K562 (cell line): Measurements from ENCODE around the gene KIF9. TPM values are rescaled to one million over a fixed set of nuclear protein-coding genes. Genes with fewer than 3 reads are reported as not detected.

ENCODE experiments used
- AFF4 ChIP-seq: sonication (generic); formaldehyde crosslinking; IDR thresholded peaks from 2 replicates; pipeline ENCODE4 v1.8.0; 2023; ENCODE audit warnings: mild to moderate bottlenecking, missing genetic modification reagents
- ARID1B ChIP-seq: fragments of 450-650 bp; IDR thresholded peaks from 2 replicates; pipeline ENCODE4 v1.6.1; 2016; ENCODE audit warnings: antibody characterized with exemption, mild to moderate bottlenecking, inconsistent platforms
- CBFA2T2 ChIP-seq: fragments of 450-650 bp; conservative IDR thresholded peaks from 2 replicates; pipeline ENCODE4 v1.6.1; 2017; ENCODE audit warnings: mild to moderate bottlenecking
- CBFA2T3 ChIP-seq: fragments of 450-650 bp; IDR thresholded peaks from 2 replicates; pipeline ENCODE4 v1.6.1; 2017
- DPF2 ChIP-seq: fragments of 450-650 bp; IDR thresholded peaks from 2 replicates; pipeline ENCODE4 v1.6.1; 2016
- ETV5 ChIP-seq: sonication (generic); formaldehyde crosslinking; IDR thresholded peaks from 2 replicates; pipeline ENCODE4 v1.4.0; 2020; ENCODE audit warnings: low read depth, mild to moderate bottlenecking, missing genetic modification reagents
- MAFF ChIP-seq: IDR thresholded peaks from 2 replicates; pipeline ENCODE4 v1.6.1; 2012; ENCODE audit warnings: low read length, improper control_type of control experiment
- MLX ChIP-seq, 2 experiments: fragments of 450-650 bp in 1 of 2; sonication (generic) in 1 of 2; formaldehyde crosslinking; conservative IDR thresholded peaks; 2 replicates each; pipeline versions ENCODE4 v1.4.0 to v1.8.1; 2020 to 2022; ENCODE audit warnings: mild to moderate bottlenecking in 1 of 2, missing genetic modification reagents in 1 of 2
- PKNOX1 ChIP-seq: fragments of 450-650 bp; IDR thresholded peaks from 2 replicates; pipeline ENCODE4 v1.6.1; 2016
- POLR2AphosphoS5 ChIP-seq: IDR thresholded peaks from 2 replicates; pipeline ENCODE4 v1.6.1; 2011; ENCODE audit warnings: mild to moderate bottlenecking, low read depth, low read length, moderate library complexity; ENCODE audit not compliant: control insufficient read depth, insufficient read depth
- RUNX1 ChIP-seq: sonication (generic); IDR thresholded peaks from 2 replicates; pipeline ENCODE4 v1.6.1; 2016; ENCODE audit warnings: antibody characterized with exemption, low read depth
- SLC30A9 ChIP-seq: fragments of 250-450 bp; sonication (Bioruptor Pico); IDR thresholded peaks from 2 replicates; pipeline ENCODE4 v1.8.0; 2022; ENCODE audit warnings: mild to moderate bottlenecking, moderate library complexity
- SMARCA4 ChIP-seq: fragments of 450-650 bp; IDR thresholded peaks from 2 replicates; pipeline ENCODE4 v1.6.1; 2016
- STAT5A ChIP-seq: IDR thresholded peaks from 2 replicates; pipeline ENCODE4 v1.6.1; 2012; ENCODE audit warnings: low read length, inconsistent platforms, borderline replicate concordance
- STAT5B ChIP-seq: fragments of 250-450 bp; sonication (Bioruptor Pico); IDR thresholded peaks from 2 replicates; pipeline ENCODE4 v1.8.0; 2021; ENCODE audit warnings: mild to moderate bottlenecking, inconsistent platforms
- TFAM ChIP-seq: fragments of 250-450 bp; sonication (Bioruptor Pico); conservative IDR thresholded peaks from 2 replicates; pipeline ENCODE4 v1.5.0; 2021; ENCODE audit warnings: mild to moderate bottlenecking, moderate library complexity
- XRCC5 ChIP-seq: fragments of 200-400 bp; formaldehyde crosslinking; IDR thresholded peaks from 2 replicates; pipeline ENCODE4 v1.6.1; 2017; ENCODE audit warnings: low read depth, mild to moderate bottlenecking, low read length
- ZBTB17 ChIP-seq: fragments of 450-650 bp; formaldehyde crosslinking; IDR thresholded peaks from 2 replicates; pipeline ENCODE4 v1.4.0; 2020; ENCODE audit warnings: mild to moderate bottlenecking
- ZBTB8A ChIP-seq: fragments of 450-650 bp; IDR thresholded peaks from 2 replicates; pipeline ENCODE4 v1.6.1; 2018; ENCODE audit warnings: mild to moderate bottlenecking, moderate library complexity; ENCODE audit not compliant: partially characterized antibody
- ZKSCAN8 ChIP-seq: fragments of 200-800 bp; sonication (Bioruptor generic); IDR thresholded peaks from 2 replicates; pipeline ENCODE4 v1.6.1; 2016; ENCODE audit warnings: missing genetic modification characterization, missing compliant biosample characterization
- ZNF121 ChIP-seq: sonication (generic); formaldehyde crosslinking; conservative IDR thresholded peaks from 2 replicates; pipeline ENCODE4 v1.8.0; 2022; ENCODE audit warnings: missing genetic modification reagents
- ZNF143 ChIP-seq: sonication (generic); formaldehyde crosslinking; IDR thresholded peaks from 2 replicates; pipeline ENCODE4 v1.9.0; 2022; ENCODE audit warnings: mild to moderate bottlenecking, missing genetic modification reagents
- ZNF197 ChIP-seq: fragments of 200-800 bp; sonication (Bioruptor generic); IDR thresholded peaks from 2 replicates; pipeline ENCODE4 v1.6.1; 2016; ENCODE audit warnings: low read depth, missing genetic modification characterization, missing compliant biosample characterization
- ZNF232 ChIP-seq: sonication (generic); formaldehyde crosslinking; IDR thresholded peaks from 2 replicates; pipeline ENCODE4 v1.8.0; 2022; ENCODE audit warnings: mild to moderate bottlenecking, missing genetic modification reagents
- ZNF316 ChIP-seq: fragments of 450-650 bp; IDR thresholded peaks from 2 replicates; pipeline ENCODE4 v1.6.1; 2016
- ZNF79 ChIP-seq: fragments of 250-450 bp; sonication (Bioruptor Pico); IDR thresholded peaks from 2 replicates; pipeline ENCODE4 v1.4.0; 2020; ENCODE audit warnings: low read depth, mild to moderate bottlenecking, moderate library complexity
- polyA plus RNA-seq, 8 experiments: library from polyadenylated mRNA; depleted of rRNA in 4 of 8; stranded (reverse) in 5 of 8; unstranded in 3 of 8; fragments of >200 nt; fragmentation: Nextera tagmentation in 2 of 8; fragmentation: Illumina TruSeq in 1 of 8; extraction: Ambion mirVana in 2 of 8; extraction: Trizol in 1 of 8; gene quantifications; 2 replicates each; pipeline versions ENCODE4 v1.2.1 to v1.2.3, GENCODE V29; 2011 to 2014; ENCODE audit warnings: inconsistent platforms in 1 of 8, missing spikeins in 1 of 8
- total RNA-seq, 7 experiments: library from RNA; depleted of rRNA in 6 of 7; stranded (reverse); fragments of >200 nt in 6 of 7; fragmentation: Illumina TruSeq in 2 of 7; extraction: Trizol in 2 of 7; gene quantifications; 2 replicates each; pipeline versions ENCODE4 v1.2.1 to v1.2.3, GENCODE V29; 2011 to 2021; ENCODE audit warnings: low replicate concordance in 1 of 7

The KIF9 gene
- total and polyA plus RNA-seq, 9 of the 15 experiments (the other 6 are each of a cell fraction or from before 2014, with no cell fraction given) = 16.9 to 56.9 (median 25.0) TPM

- no peak for TF ChIP-seq SLC30A9 (CRISPR knock-in tag)
- TF ChIP-seq ZNF232 = no peak
- peak; percentile 90 for TF ChIP-seq MAFF
- TF ChIP-seq TFAM (CRISPR knock-in tag) = no peak
- no peak for TF ChIP-seq ETV5 (CRISPR knock-in tag)
- 0 out of 2 replicates have a peak, but pooled peaks have one; percentile 30 for TF ChIP-seq ZNF197 (CRISPR knock-in tag)
- TF ChIP-seq ZNF143 = no peak
- TF ChIP-seq MLX (CRISPR knock-in tag; conservative IDR thresholded peaks at IDR 0.05) = no peak
- peak; percentile 73 for TF ChIP-seq ARID1B
- TF ChIP-seq DPF2 = peak; percentile 58
- peak; percentile 97 for TF ChIP-seq ZNF316
- TF ChIP-seq CBFA2T2 = peak; percentile 85
- no peak for TF ChIP-seq STAT5B (CRISPR knock-in tag)
- TF ChIP-seq PKNOX1 = peak; percentile 51
- TF ChIP-seq ZBTB8A = no peak
- TF ChIP-seq ZNF79 = no peak
- TF ChIP-seq ZBTB17 (CRISPR knock-in tag) = no peak
- 0 out of 2 replicates have a peak, but pooled peaks have one; percentile 34 for TF ChIP-seq POLR2AphosphoS5
- TF ChIP-seq XRCC5 = no peak
- no peak for TF ChIP-seq ZNF121 (CRISPR knock-in tag)
- TF ChIP-seq SMARCA4 = peak; percentile 29; the same call in 1 of the 2 replicates
- TF ChIP-seq STAT5A = peak; percentile 27; the same call in 1 of the 2 replicates
- no peak for TF ChIP-seq AFF4 (CRISPR knock-in tag)
- TF ChIP-seq ZKSCAN8 (CRISPR knock-in tag) = peak; percentile 82; the same call in 1 of the 2 replicates
- peak; percentile 89 for TF ChIP-seq CBFA2T3
- no peak for TF ChIP-seq RUNX1
Measured at GRCh38 chr3:47186285-47186684, 96.3 kb downstream of the KIF9 start (continued).
